H1 (cell line): ENCODE data around the gene FBN1.

ENCODE experiments used
- ATF3 ChIP-seq: IDR thresholded peaks from 2 replicates; pipeline ENCODE4 v1.6.1; 2011; ENCODE audit warnings: low read depth, mild to moderate bottlenecking, low read length; ENCODE audit not compliant: insufficient read depth
- CHD1 ChIP-seq: IDR thresholded peaks from 2 replicates; pipeline ENCODE4 v1.6.1; 2012; ENCODE audit warnings: low read depth, low read length, improper control_type of control experiment
- CHD2 ChIP-seq: IDR thresholded peaks from 2 replicates; pipeline ENCODE4 v1.6.1; 2012; ENCODE audit warnings: low read length, improper control_type of control experiment
- CTCF ChIP-seq, 3 experiments: IDR thresholded peaks; 1 replicate in 2 of 3; 2 replicates in 1 of 3; pipeline versions ENCODE4 v1.5.1 to v1.6.1; 2011; ENCODE audit warnings: low read length in 3 of 3, mild to moderate bottlenecking in 3 of 3, inconsistent platforms in 2 of 3, low read depth in 1 of 3, moderate library complexity in 1 of 3; ENCODE audit not compliant: insufficient read depth in 1 of 3; ENCODE audit errors: control extremely low read depth in 1 of 3
- EP300 ChIP-seq, 2 experiments: IDR thresholded peaks; 1 replicate in 1 of 2; 2 replicates in 1 of 2; pipeline ENCODE4 v1.6.1; 2011 to 2012; ENCODE audit warnings: low read depth in 2 of 2, low read length in 2 of 2, mild to moderate bottlenecking in 2 of 2, borderline replicate concordance in 1 of 2, inconsistent platforms in 1 of 2, moderate library complexity in 1 of 2
- EZH2 ChIP-seq: fragments of 200-600 bp; sonication (generic); IDR thresholded peaks from 2 replicates; pipeline ENCODE4 v1.7.1; 2012; ENCODE audit warnings: low read depth, mild to moderate bottlenecking, moderate library complexity, low read length, inconsistent platforms; ENCODE audit not compliant: severe bottlenecking
- HDAC2 ChIP-seq, 2 experiments: fragments of 300-600 bp in 1 of 2; sonication (generic) in 1 of 2; IDR thresholded peaks; 2 replicates each; pipeline ENCODE4 v1.6.1; 2011 to 2012; ENCODE audit warnings: low read depth in 2 of 2, low read length in 2 of 2, mild to moderate bottlenecking in 2 of 2, moderate library complexity in 2 of 2, borderline replicate concordance in 1 of 2, inconsistent platforms in 1 of 2
- POLR2A ChIP-seq, 2 experiments: IDR thresholded peaks; 1 replicate in 1 of 2; 2 replicates in 1 of 2; pipeline ENCODE4 v1.6.1; 2011; ENCODE audit warnings: low read depth in 2 of 2, low read length in 2 of 2, mild to moderate bottlenecking in 2 of 2; ENCODE audit errors: control extremely low read depth in 1 of 2
- RFX5 ChIP-seq: IDR thresholded peaks from 2 replicates; pipeline ENCODE4 v1.6.1; 2011; ENCODE audit warnings: low read depth, low read length, improper control_type of control experiment, borderline replicate concordance
- TAF1 ChIP-seq: IDR thresholded peaks from 2 replicates; pipeline ENCODE4 v1.6.1; 2011; ENCODE audit warnings: mild to moderate bottlenecking, low read depth, low read length
- YY1 ChIP-seq: IDR thresholded peaks from 2 replicates; pipeline ENCODE4 v1.6.1; 2011; ENCODE audit warnings: low read depth, mild to moderate bottlenecking, low read length

- no peak for TF ChIP-seq CHD2
- TF ChIP-seq HDAC2 (IDR thresholded peaks at IDR 0.05; ENCODE audit: borderline replicate concordance in 1 of 2, low read depth in 2 of 2, low read length in 2 of 2), result no peak
- TF ChIP-seq CTCF (IDR thresholded peaks at IDR 0.05; ENCODE audit: control extremely low read depth in 1 of 3, insufficient read depth in 1 of 3, low read depth in 1 of 3, low read length in 3 of 3), result no peak
- TF ChIP-seq EZH2, result no peak
- no peak for TF ChIP-seq POLR2A (IDR thresholded peaks at IDR 0.05; ENCODE audit: control extremely low read depth in 1 of 2, low read depth in 2 of 2, low read length in 2 of 2)
- TF ChIP-seq YY1, result no peak
- no peak for TF ChIP-seq EP300 (IDR thresholded peaks at IDR 0.05; ENCODE audit: borderline replicate concordance in 1 of 2, low read depth in 2 of 2, low read length in 2 of 2)
- TF ChIP-seq TAF1, result no peak
- TF ChIP-seq CHD1, result no peak
- TF ChIP-seq ATF3, result no peak
- no peak for TF ChIP-seq RFX5
Observed at GRCh38 chr15:48419896-48420295, 225.6 kb downstream of the FBN1 start.
